HG03432 (cell line): Measurements from ENCODE around the gene ITGA11.
"Not testable (repeated sequence)": the region's sequence is repeated elsewhere in the genome, so short reads cannot be mapped to it uniquely, and the experiment has no call there.

Experiments
- ATAC-seq: cut with Tn5 transposase; IDR thresholded peaks from one replicate; pipeline ENCODE4 v1.9.1; 2021; ENCODE audit warnings: mild to moderate bottlenecking, moderate library complexity; ENCODE audit not compliant: unreplicated experiment

Gene ITGA11

DNA sequence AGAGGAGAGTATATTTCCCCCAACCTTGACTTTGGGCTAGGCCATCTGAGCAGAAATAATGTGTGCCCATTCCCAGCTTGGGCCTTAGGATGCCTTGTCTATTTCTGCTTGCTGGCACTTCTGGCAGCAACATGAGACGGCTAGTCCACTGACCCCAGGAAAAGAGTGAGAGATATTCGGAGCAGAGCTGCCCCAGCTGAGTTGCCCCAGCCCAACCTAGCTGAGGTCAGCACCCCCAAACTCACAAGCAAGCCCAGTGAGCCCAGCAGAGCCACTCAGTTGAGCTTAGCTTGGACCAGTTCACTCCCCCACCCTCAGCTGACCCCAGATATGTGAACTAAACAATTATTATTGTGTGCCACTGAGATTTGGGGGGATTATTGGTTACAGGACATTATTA, 20.2 kb downstream of the ITGA11 start:
- ATAC-seq = no peak

DNA sequence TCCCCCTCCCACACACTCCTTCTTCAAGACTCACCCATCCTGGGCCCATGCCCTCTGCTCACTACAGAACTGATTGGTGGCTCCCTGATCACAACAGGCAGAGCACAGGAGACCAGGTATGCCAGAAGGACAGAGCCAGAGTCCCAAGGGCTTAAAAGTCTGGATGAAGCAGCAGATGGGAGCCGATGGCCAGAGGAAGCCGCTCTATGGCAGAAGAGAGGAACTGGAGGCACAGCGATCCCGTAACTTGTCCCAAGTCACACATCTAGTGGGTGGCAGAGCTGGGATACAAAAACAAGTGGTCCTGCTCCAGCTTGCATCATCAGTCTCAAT, 20.7 kb downstream of the ITGA11 start:
- no peak for ATAC-seq

DNA sequence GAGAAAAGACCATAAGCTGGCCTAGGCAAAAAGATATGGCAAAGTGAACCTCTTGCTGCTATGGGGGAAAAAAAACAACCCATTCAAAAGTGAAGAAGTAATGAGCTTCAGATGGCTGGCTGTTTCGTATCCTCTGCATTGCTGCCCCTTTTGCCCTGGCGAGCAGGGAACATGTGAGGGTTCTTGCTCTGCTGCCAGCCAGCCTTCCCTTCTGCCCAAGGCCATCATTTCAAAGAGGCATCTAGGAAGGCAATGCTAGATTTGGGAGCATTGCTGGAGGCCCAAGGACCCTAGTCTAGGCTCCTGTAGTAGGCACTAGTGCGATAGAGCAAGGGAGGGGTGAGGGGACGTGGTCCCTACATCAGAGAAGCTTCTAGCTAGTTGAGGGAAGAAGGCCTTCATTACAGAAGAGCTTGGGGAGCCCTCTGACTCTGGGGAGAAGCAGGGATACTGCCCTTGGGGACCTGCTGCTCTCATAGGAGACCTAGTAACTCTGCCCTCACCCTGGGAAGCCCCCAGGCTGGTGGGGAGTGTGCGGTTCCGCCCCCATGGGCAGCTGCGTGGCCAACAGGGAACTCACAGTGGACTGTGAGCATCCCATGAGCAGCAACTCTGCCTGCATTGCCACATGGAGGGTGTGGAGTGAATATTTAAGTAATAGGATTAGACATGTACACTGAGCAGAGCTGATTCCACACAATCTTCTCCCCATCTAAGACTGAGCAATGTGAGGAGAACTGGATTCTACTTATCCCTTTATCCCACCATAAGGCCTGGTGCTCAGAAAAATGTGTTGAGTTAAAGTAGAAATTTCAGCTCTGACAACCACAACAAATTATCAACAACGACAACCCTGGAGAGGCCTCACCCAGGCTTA, 21.3 kb downstream of the ITGA11 start:
- no peak for ATAC-seq

DNA sequence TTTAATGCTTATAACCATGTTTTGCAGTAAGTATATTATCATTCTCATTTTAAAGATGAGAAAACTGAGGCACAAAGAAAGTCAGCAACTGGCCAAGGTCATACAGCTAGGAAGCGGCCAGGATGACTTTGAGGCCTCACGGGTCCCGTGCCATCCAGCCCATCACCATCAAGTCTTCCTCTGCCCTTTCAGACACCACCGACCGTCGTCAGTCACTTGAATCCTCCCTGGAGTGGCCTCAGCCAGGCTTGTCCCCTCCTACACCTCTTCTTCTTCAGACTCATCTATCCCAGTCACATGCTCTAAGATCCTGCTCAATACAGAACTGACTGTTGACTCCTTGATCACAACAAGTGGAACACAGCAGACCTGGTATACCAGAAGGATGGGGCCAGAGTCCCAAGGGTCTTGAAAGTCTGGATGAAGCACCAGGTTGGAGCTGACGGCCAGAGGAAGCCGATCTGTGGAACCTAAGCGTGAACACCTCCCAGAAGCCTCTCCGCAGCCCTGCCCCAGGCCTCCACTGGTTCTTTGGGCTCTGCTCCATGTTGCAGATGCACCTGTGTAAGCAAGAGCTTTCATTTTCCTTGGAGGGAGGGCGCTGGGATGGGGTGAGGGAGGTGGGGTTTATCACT, 22.1 kb downstream of the ITGA11 start:
- no peak for ATAC-seq

DNA sequence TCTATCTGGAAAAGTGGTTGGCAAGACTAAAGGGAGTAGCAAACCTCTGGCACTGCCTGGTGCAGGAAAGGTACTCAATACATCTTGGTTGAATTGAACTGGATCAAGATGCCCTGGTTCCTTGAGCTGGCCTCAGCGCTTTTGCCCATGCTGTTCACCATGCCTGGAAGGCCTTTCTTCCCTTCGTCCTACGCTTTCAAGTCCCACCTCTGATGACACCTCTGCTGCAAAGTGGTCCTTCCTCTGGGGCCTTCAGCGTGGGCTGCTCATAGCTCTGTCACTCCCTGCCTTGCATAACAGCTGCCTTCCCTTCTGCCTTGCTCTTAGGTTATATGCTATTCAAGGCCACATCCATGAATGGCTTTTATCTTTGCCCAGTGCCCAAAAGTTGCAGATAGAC, 23.0 kb downstream of the ITGA11 start:
- ATAC-seq = no peak

DNA sequence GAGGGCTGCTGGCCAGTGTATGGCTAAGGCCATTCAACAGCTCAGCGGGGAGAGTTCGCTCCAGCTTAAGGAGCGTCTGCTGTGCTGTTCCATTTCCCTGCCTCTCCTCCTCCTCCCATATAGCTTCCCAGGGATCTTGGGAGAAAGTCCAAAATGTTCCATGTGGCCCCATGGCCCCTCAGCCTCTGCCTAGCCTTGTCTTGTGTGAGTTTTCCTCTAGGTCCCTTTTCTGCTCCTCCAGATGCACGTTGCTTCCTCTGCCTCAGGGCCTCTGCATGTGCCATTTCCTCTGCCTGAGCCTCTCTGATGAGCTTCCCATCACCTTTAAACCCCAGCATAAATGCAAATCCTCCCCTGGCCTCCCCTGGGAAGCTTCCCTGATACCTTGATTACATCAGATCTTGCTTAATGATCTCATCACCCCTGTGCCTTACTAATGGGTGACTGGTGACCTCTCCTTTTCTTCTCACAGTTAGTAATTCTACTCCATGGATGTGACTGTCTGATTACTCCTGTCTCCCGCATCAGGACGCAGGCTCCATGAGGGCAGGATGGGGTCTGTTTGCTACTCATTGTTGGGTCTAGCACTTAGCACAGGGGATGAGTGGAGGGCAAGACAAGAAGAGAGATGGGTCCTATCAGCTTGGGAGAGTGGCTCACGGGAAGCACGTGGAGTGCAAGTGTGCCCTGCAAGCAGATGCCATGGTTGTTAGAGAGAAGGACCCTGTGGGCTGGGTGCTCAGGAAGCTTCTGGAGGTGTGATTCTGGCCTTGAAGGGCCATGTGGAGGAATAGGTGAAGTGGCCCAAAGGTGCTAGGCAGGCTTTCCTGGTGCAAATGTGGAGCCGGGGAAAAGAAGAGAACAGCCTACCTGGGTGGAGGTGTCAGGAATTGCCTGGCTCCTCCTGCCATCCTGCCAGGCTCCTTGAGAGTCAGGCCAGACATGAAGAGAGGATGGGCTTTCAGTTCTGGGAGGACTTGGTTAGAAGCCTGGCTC, 23.8 kb downstream of the ITGA11 start:
- no peak for ATAC-seq

DNA sequence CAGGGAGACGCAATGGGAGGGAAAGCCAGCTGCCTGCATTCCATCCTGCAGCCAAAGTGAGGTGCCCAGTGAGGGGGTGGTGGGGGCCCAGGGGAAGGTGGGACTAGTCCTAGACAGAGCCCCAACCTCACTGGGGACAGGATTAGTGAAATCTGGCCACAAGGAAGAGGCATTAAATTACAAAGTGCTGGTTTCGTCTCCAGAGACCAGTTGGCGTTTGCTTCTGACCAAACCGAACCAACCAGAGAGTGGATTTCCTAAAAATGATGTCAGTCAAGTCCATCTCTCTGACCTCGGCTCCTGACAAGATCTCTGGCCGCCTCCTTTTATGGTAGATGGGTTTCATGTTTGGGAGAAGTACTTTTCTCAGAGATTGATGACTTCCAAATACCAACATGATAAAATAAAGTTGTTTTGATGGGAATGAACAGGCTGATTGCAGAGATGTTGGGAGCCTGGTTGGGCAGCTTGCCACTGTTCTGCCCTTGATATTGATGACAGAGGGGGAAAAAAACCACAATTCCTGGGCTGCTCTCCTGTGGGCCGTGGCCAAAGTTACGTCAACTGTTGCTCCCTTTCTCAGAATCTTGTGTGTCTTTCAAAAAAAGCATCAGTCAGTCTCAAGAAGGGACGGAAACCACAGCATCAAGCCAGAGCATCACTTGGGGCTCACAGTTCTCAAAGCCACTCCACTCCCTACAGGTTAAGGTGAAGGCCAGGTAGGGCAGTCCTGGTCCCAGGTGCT, 24.6 kb downstream of the ITGA11 start:
- no peak for ATAC-seq

DNA sequence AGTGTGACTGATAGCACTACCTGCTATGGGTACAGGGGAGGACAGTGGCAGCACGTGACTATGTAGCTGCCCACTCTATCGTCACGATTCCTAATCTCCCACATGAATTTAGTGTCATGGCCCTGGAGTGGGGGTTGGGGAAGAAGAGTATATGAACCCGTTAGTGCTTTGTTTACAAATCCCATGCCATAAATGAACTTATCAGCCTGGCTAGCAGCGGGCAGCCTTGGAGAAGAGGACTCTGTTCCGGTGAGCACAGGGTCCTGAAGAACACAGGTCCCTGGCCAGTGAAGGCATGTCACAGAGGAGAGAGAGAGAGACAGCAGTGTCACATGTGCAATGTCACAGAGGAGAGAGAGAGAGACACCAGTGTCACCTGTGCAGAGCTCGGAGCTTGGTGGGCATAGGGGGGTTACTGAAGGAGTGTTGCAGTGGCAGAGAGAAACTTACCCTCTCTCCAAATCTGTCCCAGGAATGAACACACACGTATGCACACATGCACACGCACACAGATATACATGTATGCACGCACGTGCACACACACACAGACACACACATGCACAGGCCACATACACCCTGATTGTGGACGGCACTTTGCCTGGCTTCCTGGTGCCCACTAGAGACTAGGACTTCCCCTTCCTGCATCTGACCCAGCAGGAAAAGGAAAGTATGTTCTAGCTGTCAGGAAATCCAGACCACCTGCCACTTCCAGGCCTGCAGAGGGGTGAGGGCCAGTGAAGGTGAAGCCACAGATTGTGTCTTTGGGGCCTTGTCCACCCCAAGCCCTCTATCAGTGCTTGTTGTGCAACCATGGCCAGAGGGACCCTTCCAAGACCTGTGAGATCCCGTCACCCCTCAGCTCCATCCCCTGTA, 26.3 kb downstream of the ITGA11 start:
- ATAC-seq = no peak

DNA sequence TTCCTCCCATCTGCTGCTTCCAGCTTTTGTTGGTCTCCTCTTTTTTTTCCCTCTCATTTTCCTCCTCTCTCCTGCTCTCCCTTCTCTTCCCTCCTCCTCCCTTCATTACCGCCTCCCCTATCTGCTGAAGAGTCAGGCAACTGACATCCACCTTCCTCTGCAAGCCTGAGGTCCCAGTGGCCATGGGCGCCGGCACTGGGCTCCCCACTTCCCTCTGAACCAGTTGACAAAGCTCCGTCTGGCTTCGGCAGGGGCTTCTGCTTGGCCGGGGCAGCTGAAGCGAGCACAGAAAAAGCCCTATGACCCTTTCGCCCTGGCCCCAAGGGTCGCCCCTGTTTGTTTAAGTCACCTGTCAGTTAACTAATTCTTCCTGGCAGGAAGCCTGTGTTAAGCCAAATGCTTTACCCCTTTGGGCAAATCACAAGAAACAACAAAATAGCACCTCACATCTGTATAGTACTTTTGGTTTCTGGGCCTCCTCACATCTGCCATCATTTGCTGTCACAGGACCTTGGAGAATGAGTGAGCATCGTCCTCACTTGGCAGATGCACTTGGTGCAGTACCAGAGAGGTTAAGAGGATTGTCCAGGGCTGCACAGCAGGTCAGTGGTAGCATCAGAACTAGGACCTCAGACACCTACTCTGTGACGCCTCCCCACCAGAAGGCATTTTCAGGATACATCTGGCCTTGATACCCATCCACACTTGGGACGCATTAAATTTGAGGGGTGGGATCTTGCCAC, 27.7 kb downstream of the ITGA11 start:
- no peak for ATAC-seq

DNA sequence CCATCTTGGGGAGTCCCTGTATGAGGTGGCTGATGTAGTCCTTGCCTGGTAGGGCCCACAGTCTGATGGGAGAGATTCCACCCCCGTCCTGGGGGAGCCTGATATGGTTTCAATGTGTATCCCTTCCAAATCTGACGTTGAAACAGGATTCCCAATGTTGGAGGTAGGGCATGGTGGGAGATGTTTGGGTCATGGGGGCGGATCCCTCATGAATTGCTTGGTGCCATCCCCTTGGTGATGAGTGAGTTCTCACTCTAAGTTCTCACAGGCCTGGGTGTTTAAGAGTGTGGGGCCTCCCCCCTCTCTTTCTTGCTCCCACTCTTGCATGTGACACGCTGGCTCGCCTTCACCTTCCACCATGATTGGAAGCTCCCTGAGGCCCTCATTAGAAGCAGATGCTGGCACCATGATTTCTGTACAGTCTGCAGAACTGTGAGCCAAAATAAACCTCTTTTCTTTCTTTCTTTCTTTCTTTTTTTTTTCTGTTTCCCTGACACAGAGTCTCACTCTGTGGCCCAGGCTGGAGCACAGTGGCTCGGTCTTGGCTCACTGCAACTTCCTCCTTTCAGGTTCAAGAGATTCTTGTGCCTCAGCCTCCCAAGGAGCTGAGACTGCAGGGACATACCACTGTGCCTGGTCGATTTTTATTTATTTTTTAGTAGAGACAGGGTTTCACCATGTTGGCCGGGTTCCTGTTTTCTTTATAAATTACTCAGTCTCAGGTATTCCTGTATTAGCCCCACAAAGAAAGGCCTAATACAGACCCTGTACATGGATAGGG, 28.6 kb downstream of the ITGA11 start:
- ATAC-seq = no peak

DNA sequence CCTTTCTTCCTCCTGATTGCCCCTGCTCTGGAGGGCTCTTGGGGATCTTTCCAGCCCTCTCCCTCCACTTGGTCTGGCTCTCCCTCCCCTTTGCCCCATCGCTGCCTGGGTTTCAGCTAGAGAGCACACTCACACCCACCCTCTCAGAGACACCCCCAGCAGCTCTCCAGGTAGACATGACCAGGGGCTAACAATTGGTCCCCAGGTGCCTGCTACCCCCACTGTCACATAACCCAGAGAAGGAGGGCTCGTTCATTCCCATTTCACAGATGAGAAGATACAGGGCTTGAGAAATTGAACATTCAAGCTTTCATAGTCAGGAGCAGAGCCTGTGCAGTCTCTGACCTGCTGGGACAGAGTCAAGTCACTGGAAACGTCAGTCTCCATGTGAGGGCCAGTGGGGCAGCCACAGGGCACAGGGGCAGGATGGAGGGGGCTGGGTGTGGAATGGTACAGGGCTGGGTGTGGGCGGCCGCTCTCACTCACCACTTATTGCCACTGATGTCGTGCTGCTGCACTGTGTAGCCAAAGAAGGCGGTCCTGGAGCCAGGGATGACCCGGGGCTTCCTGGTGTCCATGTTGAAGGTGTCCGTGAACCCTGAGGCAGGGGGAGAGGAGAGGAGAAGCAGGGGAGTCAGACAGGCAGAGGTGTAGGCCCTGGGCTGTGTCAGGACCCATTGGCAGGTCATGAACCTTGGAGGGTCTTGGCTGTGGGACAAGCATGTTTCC, 29.4 kb downstream of the ITGA11 start:
- ATAC-seq = no peak

DNA sequence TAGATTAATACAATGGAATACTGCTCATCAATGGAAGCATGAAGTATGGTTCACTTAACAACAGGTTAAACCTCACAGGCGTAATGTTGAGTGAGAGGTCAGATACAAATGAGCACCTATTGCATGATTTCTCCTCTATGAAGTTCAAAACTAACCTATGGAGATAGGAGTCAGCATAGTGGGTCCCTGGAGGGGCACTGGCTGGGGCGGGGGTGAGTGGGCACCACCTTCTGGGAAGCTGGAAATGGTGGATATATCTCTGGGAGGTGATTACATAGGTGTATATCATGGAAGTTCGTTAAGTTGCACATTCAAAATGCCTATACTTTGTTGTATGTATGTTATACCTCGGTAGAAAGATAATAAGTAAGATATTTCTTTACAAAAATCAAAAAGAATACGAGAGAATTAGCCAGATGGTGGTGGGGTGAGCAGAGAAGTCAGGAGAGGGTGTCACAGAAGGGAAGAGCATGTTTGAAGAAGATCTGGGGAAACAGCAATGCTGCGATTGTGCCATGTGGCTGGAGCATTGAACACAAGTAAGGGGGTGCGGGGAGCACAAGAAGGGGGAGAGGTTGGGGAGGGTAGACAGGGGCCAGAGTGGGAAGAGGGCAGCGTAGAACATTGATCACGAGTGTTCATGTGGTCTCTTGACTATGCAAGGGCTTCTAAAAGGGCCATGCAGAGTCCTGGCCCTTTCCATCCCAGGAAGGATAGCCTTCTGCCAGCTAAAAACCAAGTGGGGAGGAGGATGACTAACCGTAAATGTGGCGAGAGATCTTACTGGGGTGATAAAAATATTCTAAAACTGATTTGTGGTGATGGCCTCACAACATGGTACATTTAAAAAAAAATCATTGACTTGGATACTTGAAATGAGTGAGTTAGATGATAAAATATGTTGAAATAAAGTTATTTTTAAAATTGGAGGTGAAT, 30.2 kb downstream of the ITGA11 start:
- ATAC-seq = no peak

DNA sequence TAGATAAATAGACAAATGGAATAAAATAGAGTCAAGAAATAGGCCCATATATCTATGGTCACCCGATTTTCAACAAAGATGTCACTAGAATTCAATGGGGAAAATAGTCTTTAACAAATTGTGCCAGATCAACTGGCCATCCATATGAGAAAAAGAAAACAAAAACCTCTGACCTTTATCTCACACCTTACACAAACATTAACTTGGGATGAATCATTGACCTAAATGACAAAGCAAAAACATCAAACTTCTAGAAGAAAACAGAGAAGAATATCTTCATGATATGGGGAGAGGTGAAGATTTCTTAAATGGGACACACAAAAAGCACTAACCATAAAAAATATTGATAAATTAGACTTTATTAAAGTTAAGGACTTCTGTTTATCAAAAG, 31.9 kb downstream of the ITGA11 start:
- ATAC-seq = no peak

DNA sequence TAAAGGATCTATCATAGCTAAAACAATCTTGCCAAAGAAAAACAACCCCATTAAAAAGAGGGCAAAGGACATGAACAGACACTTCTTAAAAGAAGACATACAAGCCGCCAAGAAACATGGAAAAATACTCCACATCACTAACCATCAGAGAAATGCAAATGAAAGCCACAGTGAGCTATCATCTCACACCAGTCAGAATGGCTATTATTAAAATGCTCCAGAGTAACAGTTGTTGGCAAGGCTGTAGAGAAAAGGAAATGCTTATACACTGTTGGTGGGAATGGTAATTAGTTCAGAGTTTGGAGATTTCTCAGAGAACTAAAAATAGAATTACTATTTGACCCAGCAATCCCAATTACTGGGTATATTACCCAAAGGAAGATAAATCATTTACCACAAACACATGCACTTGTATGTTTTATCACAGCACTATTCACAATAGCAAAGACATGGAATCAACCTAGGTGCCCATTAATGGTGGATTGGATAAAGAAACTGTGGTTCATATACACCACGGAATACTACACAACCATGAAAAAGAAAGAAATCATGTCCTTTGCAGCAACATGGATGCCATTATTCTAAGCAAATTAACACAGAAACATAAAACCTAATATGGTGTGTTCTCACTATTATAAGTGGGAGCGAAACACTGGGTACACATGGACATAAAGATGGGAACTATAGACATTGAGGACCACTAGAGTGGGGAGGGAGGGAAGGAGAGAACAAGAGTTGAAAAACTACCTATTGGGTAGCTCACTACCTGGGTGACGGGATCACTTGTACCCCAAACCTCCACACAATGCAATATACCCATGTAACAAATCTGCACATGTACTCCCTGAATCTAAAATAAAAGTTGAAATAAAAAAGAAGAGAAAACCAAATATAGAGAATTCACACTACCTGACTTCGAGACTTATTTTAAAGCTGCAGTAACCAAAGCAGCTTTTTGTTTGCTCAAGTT, 32.6 kb downstream of the ITGA11 start:
- no peak for ATAC-seq

DNA sequence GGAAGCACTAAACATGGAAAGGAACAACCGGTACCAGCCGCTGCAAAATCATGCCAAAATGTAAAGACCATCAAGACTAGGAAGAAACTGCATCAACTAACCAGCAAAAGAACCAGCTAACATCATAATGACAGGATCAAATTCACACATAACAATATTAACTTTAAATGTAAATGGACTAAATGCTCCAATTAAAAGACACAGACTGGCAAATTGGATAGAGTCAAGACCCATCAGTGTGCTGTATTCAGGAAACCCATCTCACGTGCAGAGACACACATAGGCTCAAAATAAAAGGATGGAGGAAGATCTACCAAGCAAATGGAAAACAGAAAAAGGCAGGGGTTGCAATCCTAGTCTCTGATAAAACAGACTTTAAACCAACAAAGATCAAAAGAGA, 34.0 kb downstream of the ITGA11 start:
- ATAC-seq = not testable (repeated sequence)
